Measurements from ENCODE around the gene AGBL4.

Gene AGBL4

DNA sequence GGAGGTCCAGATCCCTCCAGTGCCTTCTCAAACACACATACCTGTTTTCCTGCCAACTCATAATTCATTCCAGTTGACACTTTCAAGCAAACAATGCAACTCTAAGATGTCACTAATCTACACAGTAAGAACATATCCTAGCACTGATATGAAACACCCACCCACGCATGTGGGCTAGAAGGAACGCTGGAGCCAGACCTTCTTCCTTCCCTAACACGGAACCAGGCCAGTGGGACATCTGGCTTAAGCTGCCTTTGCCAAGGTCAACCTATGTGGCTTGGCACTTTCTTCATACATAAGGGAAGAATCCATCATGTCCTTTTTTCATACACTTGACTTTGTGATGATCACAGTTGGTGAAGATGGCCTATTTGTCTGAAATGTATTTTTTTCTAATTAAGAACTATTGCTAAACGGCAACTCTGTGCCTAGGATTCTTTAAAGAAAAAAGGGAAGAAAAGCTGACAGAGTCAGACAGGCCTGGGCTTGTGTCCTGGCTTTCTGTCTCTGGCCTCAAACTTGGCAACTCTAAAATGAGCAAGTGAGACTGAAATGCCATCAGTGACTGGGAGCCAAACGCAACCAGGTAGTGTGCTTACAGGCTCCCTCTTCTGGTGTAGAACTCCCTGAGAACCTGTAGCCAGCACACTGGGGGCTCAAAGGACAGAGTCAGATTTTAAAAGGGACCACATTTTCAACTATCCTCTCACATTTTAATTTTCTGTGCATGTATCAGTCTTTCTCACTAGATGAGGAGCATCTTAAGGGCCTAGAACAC, 1154.4 kb downstream of the AGBL4 start:
- no peak overlapping the region for H3K4me2 ChIP-seq (ENCODE audit: low read length)
- no peaks in the 10 kb centered on the region for H4K20me1 ChIP-seq (ENCODE audit: insufficient read depth, low read length)
- H3K9me3 ChIP-seq (ENCODE audit: low read length), result no peaks in the 10 kb centered on the region
- no peaks in the 10 kb centered on the region for H3K36me3 ChIP-seq (ENCODE audit: insufficient read depth, low read length)
- H3K9me2 ChIP-seq (ENCODE audit: low read depth, low read length), result no peaks in the 10 kb centered on the region
- no peaks in the 10 kb centered on the region for H3K27me3 ChIP-seq (ENCODE audit: insufficient read depth, low read length)
- H2AFZ ChIP-seq (ENCODE audit: low read length), result no peak overlapping the region
- H3K4me1 ChIP-seq (ENCODE audit: insufficient read depth, low read length, severe bottlenecking), result no peaks in the 10 kb centered on the region
- TF ChIP-seq, protein P1, sequence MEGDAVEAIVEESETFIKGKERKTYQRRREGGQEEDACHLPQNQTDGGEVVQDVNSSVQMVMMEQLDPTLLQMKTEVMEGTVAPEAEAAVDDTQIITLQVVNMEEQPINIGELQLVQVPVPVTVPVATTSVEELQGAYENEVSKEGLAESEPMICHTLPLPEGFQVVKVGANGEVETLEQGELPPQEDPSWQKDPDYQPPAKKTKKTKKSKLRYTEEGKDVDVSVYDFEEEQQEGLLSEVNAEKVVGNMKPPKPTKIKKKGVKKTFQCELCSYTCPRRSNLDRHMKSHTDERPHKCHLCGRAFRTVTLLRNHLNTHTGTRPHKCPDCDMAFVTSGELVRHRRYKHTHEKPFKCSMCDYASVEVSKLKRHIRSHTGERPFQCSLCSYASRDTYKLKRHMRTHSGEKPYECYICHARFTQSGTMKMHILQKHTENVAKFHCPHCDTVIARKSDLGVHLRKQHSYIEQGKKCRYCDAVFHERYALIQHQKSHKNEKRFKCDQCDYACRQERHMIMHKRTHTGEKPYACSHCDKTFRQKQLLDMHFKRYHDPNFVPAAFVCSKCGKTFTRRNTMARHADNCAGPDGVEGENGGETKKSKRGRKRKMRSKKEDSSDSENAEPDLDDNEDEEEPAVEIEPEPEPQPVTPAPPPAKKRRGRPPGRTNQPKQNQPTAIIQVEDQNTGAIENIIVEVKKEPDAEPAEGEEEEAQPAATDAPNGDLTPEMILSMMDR (IDR thresholded peaks at IDR 0.05; ENCODE audit: low read length), result 0 out of 2 replicates have a peak, but pooled peaks have one; percentile 9
- TF ChIP-seq EZH2 (IDR thresholded peaks at IDR 0.05; ENCODE audit: borderline replicate concordance, low read length), result no peak
- H3K4me3 ChIP-seq (ENCODE audit: low read depth, low read length, poor library complexity, severe bottlenecking), result no peak overlapping the region
- H3K27ac ChIP-seq (ENCODE audit: low read depth, low read length, poor library complexity, severe bottlenecking), result no peak overlapping the region
- no peak overlapping the region for H3K9ac ChIP-seq (ENCODE audit: low read length)
- H3F3A ChIP-seq (ENCODE audit: insufficient read depth, low read length), result no peaks in the 10 kb centered on the region
- no peaks in the 10 kb centered on the region for H3K79me2 ChIP-seq (ENCODE audit: insufficient read depth, low read length)

DNA sequence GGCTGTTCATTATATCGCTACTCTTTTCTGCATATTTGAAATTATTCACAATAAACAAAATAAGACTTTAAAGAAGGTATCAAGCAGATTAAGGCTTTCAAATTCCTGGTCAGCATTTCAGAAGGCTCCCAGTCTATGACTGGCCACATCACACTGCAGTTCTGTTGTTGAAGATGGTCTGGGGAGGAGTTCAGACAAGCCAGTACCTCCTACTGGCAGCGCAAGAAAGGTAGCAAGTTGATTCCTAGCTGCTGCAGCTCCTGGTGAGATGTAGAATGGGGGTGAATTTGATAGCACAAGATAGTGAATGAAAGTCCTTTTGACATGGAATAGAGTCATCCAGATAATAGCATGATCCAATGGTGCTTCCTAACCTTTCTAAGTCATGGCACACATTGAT, 1158.8 kb downstream of the AGBL4 start:
- Histone ChIP-seq H3K9me3 (ENCODE audit: low read length) (no peaks in the 10 kb centered on the region), H3K36me3 (ENCODE audit: insufficient read depth, low read length) (no peaks in the 10 kb centered on the region), H3K4me1 (ENCODE audit: insufficient read depth, low read length, severe bottlenecking) (no peaks in the 10 kb centered on the region), H3K27ac (ENCODE audit: low read depth, low read length, poor library complexity, severe bottlenecking) (no peak overlapping the region), H4K20me1 (ENCODE audit: insufficient read depth, low read length) (no peaks in the 10 kb centered on the region), H3K9ac (ENCODE audit: low read length) (no peak overlapping the region), H3K9me2 (ENCODE audit: low read depth, low read length) (no peaks in the 10 kb centered on the region), H3K4me3 (ENCODE audit: low read depth, low read length, poor library complexity, severe bottlenecking) (no peak overlapping the region), H3K27me3 (ENCODE audit: insufficient read depth, low read length) (no peaks in the 10 kb centered on the region), H2AFZ (ENCODE audit: low read length) (no peak overlapping the region), H3K79me2 (ENCODE audit: insufficient read depth, low read length) (no peaks in the 10 kb centered on the region), H3K4me2 (ENCODE audit: low read length) (no peak overlapping the region), H3F3A (ENCODE audit: insufficient read depth, low read length) (no peaks in the 10 kb centered on the region)
- TF ChIP-seq, protein P1 (IDR thresholded peaks at IDR 0.05; ENCODE audit: low read length), result no peak
- no peak for TF ChIP-seq EZH2 (IDR thresholded peaks at IDR 0.05; ENCODE audit: borderline replicate concordance, low read length)

DNA sequence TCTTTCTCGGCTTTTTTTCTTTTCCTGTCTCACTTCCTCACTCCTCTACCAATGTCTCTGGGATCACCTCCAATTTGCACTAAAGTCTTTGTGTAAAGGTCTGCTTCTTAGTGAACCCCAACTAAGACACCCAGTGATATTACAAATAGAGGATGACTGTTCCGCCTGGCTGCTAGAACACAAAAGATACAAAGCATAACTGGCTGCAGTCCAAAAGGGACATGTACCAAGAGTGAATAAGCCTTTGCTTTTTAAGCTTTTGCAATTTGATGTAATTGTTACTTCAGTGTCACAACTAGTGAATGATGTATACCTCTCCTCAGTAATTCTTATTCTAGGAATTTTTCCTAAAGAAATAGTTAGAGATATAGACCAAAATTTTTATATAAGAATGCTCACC, 1164.3 kb downstream of the AGBL4 start:
- no peaks in the 10 kb centered on the region for H3K9me2 ChIP-seq (ENCODE audit: low read depth, low read length)
- H4K20me1 ChIP-seq (ENCODE audit: insufficient read depth, low read length), result no peaks in the 10 kb centered on the region
- TF ChIP-seq EZH2 (IDR thresholded peaks at IDR 0.05; ENCODE audit: borderline replicate concordance, low read length), result no peak
- TF ChIP-seq, protein P1 (IDR thresholded peaks at IDR 0.05; ENCODE audit: low read length), result no peak
- H3K9me3 ChIP-seq (ENCODE audit: low read length), result no peaks in the 10 kb centered on the region
- no peaks in the 10 kb centered on the region for H3K36me3 ChIP-seq (ENCODE audit: insufficient read depth, low read length)
- H3K27me3 ChIP-seq (ENCODE audit: insufficient read depth, low read length), result no peaks in the 10 kb centered on the region
- H3K79me2 ChIP-seq (ENCODE audit: insufficient read depth, low read length), result no peaks in the 10 kb centered on the region
- no peak overlapping the region for H3K4me3 ChIP-seq (ENCODE audit: low read depth, low read length, poor library complexity, severe bottlenecking)
- H3K4me2 ChIP-seq (ENCODE audit: low read length), result no peak overlapping the region
- H3K4me1 ChIP-seq (ENCODE audit: insufficient read depth, low read length, severe bottlenecking), result no peaks in the 10 kb centered on the region
- no peak overlapping the region for H3K9ac ChIP-seq (ENCODE audit: low read length)
- no peaks in the 10 kb centered on the region for H3F3A ChIP-seq (ENCODE audit: insufficient read depth, low read length)
- no peak overlapping the region for H2AFZ ChIP-seq (ENCODE audit: low read length)
- H3K27ac ChIP-seq (ENCODE audit: low read depth, low read length, poor library complexity, severe bottlenecking), result no peak overlapping the region

Measured in OCI-LY1 (cell line).